NCI-H1105 (cell line): ENCODE results near the gene GPR161.
"Not testable (repeated sequence)": the region's sequence is repeated elsewhere in the genome, so short reads cannot be mapped to it uniquely, and the experiment has no call there.

Experiments used
- DNase-seq: peaks from one replicate; lab custom pipeline; 2025; lab: John Stamatoyannopoulos, UW

GPR161 gene, protein sequence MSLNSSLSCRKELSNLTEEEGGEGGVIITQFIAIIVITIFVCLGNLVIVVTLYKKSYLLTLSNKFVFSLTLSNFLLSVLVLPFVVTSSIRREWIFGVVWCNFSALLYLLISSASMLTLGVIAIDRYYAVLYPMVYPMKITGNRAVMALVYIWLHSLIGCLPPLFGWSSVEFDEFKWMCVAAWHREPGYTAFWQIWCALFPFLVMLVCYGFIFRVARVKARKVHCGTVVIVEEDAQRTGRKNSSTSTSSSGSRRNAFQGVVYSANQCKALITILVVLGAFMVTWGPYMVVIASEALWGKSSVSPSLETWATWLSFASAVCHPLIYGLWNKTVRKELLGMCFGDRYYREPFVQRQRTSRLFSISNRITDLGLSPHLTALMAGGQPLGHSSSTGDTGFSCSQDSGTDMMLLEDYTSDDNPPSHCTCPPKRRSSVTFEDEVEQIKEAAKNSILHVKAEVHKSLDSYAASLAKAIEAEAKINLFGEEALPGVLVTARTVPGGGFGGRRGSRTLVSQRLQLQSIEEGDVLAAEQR

GRCh38 chr1:168136709-168137514, at the start of gene GPR161:
TSS of gene GPR161 (minus strand) at chr1:168136930. CDS start at chr1:168104850, 32,080 bp downstream.
- DNase-seq, result peak; percentile 28

DNA sequence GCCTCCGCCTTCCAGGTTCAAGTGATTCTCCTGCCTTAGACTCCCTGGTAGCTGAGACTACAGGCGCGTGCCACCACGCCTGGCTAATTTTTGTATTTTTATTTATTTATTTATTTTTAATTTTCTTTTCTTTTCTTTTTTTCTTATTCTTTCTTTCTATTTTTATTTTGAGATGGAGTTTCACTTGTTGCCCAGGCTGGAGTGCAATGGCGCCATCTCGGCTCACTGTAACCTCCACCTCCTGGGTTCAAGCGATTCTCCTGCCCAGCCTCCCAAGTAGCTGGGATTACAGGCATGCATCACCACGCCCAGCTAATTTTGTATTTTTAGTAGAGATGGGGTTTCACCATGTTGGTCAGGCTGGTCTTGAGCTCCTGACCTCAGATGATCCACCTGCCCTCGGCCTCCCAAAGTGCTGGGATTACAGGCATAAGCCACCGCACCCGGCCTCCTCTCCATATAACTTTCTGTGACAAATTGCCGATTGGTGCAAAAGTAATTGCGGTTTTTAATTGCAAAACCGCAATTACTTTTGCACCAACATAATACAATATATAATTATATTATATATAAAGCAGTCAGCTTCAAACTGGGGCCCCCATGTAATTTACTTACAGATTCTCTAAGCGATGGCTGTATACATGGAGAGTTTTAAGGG, 44.5 kb upstream of the GPR161 start:
- not testable (repeated sequence) for DNase-seq

GRCh38 chr1:168180148-168180524, 43.4 kb upstream of the GPR161 start:
- DNase-seq, result no peak

GRCh38 chr1:168179438-168180147, 42.9 kb upstream of the GPR161 start:
- DNase-seq, result no peak

DNA sequence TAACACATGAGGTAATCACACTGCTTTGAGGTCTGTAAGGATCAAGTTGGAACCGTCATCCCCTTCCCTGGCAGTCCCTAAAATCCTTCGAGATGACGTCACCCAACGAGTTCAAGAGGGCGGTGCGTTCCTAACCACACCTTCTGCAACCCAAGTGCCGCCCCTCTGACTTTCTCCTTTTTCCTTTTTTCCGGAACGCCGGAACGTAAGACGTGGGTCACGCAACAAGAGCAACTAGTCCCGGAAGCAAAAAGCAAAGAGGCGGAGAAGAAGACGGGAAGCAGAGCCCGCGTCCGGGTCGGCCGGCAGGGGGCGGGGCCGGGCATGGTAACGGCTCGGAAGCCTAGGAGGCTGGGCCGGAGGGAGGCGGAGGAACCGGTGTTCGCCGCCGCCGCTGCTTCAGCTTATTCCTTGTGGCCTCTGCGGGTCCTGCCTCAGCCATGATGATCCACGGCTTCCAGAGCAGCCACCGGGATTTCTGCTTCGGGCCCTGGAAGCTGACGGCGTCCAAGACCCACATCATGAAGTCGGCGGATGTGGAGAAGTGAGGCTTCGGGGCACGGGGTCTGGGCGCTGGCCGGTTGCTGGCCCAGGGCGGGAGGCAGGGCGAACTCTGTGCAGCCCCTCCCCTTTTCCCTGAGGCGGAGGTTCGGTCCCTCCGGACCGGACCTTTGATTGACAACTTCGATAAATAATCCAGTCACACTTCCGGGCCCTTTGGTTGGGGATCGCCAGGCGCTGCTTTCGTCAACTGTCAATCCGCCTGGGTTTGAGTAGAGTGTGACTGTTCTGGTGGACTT, 42.1 kb upstream of the GPR161 start, which contains the start of gene TIPRL:
Gene TIPRL, plus strand, starts transcription at position 325 of the 800 bp plus-strand sequence. Its CDS starts 116 bp downstream, at position 441.
- peak; percentile 98 for DNase-seq

DNA sequence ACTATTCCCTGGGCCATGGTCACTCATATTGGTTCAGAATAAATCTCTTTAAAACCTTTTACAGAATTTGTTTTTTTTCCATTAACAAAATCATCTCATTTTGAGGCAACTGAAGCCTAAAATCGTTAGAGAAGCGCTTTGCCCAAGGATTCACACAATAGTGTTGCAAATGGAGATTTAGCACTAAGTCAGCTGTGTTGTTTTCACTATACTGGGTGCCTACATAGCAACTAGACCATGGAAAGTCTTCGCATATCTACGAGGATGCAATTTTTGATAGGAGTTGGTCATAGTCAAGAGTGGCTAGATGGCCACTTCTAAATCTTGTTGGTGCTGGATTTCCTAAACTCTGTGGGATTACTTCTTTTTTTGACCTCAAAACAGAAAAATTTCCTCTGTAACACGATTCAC, 41.5 kb upstream of the GPR161 start:
- no peak for DNase-seq

DNA sequence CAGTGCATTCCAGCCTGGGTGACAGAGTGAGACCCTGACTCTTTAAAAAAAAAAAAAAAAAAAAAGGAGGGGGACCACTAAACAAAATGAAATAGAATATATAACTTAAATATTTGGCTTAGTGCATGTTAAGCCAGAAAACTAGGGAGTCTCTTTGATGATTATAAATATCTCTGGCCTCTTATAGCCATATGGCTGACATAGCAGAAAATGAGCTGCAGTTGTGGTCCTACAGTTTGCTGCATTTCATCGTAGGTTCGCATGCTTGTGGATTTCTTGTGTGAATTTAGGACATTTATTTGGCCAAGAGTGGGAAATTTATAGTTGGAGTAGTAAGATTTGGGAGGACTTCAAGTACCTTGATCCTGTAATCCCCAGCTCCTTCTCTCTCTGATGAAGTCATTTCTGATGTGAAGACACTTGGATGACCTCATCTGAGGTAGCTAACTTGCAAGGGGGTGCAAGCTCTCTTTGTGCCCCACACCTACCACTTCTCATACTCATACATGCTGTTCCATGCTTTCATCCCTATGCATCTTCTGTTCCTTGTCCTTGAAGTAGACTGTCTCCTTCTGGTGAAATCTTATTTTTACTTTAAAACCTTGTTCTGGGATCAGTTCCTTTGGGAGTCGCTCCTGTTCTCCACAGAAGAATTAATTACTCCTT, 35.7 kb upstream of the GPR161 start:
- no peak for DNase-seq

- DNase-seq, result no peak
Observed at GRCh38 chr1:168170564-168171508, 34.1 kb upstream of the GPR161 start.

- no peak for DNase-seq
Observed at GRCh38 chr1:168167806-168168205, 31.1 kb upstream of the GPR161 start.

GRCh38 chr1:168164771-168165170, 28.0 kb upstream of the GPR161 start:
- no peak for DNase-seq

DNA sequence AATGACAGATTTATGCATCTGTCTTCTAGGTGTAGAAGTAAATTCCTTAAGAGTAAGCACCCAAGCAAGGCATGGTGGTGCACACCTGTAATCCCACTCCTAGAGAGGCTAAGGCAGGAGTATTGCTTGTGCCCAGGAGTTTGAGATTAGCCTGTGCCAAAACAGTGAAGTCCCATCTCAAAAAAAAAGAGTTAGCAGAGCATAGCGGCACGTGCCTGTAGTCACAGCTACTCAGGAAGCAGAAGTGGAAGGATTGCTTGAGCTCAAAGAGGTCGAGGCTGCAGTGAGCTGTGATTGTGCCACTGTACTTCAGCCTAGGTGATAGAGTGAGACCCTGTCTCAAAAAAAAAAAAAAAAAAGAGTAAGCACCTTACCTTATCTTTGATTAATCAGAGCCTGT, 26.9 kb upstream of the GPR161 start:
- DNase-seq, result no peak

DNA sequence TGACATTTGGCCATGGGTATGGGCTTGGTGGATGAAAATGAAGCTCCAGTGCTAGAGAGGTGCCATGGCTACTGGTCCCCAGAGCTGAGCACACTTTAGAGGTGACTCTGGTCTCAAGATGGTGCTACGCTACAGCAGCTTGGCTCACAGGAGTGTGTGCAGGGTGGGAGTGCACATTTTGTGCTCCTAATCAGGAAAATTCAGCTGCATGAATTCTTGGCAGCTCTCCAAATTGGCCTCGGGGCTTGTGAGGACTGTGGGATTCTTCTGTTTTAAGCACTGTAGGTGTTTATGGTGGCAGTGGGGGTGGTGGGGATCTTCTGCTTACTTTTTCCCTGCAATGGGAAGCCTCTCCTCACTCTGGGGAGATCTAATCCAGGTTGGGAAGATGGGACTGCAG, 24.7 kb upstream of the GPR161 start:
- peak; percentile 72 for DNase-seq

- DNase-seq, result no peak
Observed at GRCh38 chr1:168159979-168160378, 23.2 kb upstream of the GPR161 start.

- DNase-seq, result no peak
Observed at GRCh38 chr1:168159251-168159650, 22.5 kb upstream of the GPR161 start.

GRCh38 chr1:168157638-168158037, 20.9 kb upstream of the GPR161 start:
- DNase-seq, result no peak

DNA sequence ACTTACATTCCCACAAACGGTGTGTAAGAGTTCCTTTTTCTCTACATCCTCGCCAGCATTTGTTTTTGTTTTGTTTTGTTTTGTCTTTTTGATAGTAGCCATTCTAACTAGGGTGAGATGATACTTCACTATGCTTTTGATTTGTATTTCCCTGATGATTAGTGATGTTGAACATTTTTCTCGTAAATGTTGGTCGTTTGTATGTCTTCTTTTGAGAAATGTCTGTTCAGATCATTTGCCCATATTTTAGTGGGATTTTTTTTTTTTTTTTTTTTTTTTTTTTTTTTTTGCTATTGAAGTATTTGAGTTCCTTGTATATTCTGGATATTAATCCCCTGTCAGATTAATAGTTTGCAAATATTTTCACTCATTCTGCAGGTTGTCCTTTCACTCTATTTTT, 19.2 kb upstream of the GPR161 start:
- no peak for DNase-seq

GRCh38 chr1:168154707-168155106, 18.0 kb upstream of the GPR161 start:
- DNase-seq, result not testable (repeated sequence)

DNA sequence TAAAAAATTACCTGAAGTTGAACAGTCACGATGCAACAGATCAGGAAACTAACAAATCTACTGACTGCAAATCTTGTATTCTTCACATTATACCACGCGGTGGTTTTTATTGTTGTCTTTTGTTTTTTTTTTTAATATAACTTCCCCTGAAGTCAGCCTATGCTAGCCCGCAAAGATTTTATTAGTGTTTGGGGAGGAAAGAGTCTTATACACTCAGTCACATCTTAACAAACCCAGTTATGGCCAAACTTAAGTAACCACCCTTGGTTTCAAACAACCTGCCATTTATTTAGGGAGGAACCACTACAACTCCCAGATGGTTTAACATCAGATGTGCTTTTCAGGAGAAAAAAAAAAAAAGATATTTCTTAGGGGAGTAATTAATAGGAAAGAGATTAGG, 15.2 kb upstream of the GPR161 start:
- DNase-seq, result no peak

DNA sequence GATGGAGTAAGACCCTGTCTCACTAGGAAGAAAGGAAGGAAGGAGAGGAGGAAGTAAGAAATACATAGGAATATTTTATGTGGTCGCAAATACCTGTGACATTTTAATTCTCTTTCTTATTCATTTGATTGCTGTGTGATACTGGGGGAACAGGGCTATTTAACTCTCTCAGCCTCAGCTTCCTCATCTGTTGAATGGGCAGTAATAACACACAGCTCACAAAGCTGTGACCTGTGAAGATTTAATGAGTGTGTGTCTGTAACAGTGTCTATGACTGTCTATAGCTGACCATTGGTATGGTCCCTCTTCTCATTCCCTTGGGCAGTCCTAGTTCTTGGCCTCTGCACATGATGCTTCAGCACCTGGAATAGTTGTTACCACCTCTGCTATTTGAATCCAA, 13.6 kb upstream of the GPR161 start:
- DNase-seq, result no peak
